Left renal cortex interstitium (tissue), 4 donors: ENCODE results near the gene EPHA10. TPM values are rescaled to one million over a fixed set of nuclear protein-coding genes. Genes with fewer than 3 reads are reported as not detected.

Source experiments
- DNase-seq, 4 donors: peaks; one replicate each; pipeline ENCODE4 v3.0.0-alpha.2; 2013; ENCODE audit warnings: low read depth in 4 of 4, low spot score in 2 of 4, missing footprints in 1 of 4
- polyA plus RNA-seq, 4 donors: library from polyadenylated mRNA; unstranded; fragments of 120-200 nt; gene quantifications; one replicate each; pipeline ENCODE4 v1.2.1, GENCODE V29; 2013; ENCODE audit not compliant: insufficient read length in 4 of 4

The EPHA10 gene
- under 1 TPM; 0.07 to 0.37 (median 0.19) TPM for polyA plus RNA-seq

GRCh38 chr1:37764888-37765441 lies at the start of gene EPHA10:
Gene EPHA10, minus strand, starts transcription at chr1:37765120. Its CDS starts 54 bp downstream, at chr1:37765066.
- no peak for DNase-seq

- no peak for DNase-seq
Observed at GRCh38 chr1:37814252-37814651, 49.3 kb upstream of the EPHA10 start.

- DNase-seq, result no peak
Observed at GRCh38 chr1:37813529-37814145, 48.7 kb upstream of the EPHA10 start.

- DNase-seq, result no peak
Observed at GRCh38 chr1:37811027-37811655, 46.2 kb upstream of the EPHA10 start.

- no peak for DNase-seq
Observed at GRCh38 chr1:37809942-37810341, 45.0 kb upstream of the EPHA10 start.

DNA sequence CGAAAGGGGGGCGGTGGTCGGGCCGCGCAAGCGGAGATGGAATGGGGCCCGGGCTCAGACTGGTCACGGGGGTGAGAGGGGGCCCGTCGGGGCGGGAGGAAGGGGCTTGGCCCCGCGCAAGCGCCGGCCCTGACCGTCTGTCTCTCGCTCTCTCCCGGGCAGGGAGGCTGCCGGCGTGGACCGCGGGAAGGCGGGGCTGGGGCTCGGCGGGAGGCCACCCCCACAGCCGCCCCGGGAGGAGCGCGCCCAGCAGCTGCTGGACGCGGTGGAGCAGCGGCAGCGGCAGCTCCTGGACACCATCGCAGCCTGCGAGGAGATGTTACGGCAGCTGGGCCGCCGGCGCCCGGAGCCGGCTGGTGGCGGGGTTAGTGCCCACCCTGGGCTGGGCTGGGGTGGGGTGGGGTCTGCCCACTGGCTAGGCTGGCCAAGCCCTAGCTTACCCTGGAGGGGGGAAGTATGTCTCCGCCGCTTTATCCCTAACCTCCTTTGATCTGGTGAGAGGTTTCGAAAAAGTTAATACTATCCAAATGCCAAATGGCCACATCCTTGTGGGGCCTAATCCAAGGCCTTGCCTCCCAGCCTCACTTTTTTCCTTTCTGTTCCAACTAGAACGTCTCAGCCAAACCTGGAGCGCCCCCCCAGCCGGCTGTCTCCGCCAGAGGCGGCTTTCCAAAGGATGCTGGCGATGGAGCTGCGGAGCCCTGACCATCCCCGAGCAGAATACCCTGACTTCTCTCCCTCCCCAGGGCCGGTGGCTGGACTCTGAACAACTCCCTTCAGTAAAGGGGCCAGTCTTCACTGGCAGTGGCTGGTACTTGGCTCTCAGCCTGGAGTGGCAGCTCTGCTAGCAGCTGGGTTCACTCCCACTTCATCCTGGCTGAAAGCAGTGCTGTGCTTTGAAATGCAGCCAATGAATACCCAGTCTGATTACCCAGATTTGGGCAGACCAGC lies 43.7 kb upstream of the EPHA10 start:
- no peak for DNase-seq

DNA sequence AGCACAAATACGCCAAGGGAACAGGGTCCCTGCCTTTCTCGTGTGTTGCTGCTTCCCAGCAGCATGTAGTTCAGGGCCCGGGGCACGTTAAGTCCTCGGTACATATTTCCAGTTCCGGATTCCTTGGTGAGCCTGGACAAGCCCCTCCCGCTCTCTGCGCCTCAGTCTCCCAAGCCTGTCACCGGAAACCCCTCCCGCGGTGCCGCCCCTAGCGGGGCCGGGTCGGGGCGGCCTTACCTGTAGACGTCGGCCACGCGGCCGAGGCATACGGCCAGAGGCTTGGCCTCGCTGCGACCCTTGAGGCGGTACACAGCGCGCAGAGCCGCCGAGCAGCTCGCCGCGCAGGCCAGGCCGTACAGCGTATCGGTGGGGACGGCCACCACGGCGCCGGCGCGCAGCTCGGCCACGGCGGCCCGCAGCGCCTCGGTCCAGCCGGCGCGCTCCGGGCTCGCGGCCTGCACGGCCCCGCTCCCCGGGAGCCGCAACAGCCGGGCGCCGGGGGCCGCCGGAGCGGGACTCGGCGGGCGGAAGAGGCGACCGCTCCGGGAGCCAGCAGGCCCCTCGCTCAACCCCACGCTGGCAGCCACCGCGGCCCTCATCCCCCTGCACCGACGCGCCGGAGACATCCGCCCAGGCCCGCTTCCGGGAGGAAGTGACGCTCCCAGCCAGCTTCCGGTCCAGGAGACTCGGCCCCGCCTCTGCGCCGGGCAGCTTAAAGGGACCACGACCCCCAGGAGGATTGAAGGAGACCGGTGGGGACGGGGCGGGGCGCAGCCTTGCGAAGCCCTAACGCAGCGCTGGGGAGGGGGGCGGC lies 42.8 kb upstream of the EPHA10 start, which contains the start of the genes C1orf122 and YRDC:
Gene C1orf122, plus strand, starts transcription at position 236 of the 814 bp plus-strand sequence. CDS start 615 bp downstream, outside the sequence.
Gene YRDC, minus strand, starts transcription at position 654 of the 814 bp plus-strand sequence. Its CDS starts 28 bp downstream, at position 626.
- peak; percentile 67 to 91 (median 84) for DNase-seq

DNA sequence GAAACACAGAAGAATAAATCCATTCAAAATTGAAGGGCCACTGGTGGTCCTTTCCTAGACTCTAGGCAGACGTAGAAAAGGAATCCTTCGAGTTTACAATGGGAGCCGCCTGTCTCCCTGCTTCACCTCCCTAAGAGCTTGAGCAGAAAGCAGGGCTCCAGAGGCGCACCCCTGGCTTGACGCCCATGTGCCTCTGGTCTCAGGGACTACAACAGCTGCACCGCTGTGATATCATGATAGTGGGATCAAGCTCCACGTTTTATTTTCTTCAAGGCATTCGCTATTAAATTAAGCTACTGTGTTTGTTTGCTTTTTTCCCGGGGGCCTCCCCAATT lies 42.3 kb upstream of the EPHA10 start:
- no peak for DNase-seq

- DNase-seq, result no peak
Observed at GRCh38 chr1:37802439-37802838, 37.5 kb upstream of the EPHA10 start.

GRCh38 chr1:37797750-37798345 lies 32.9 kb upstream of the EPHA10 start:
- DNase-seq, result no peak

GRCh38 chr1:37795340-37796125 lies 30.6 kb upstream of the EPHA10 start:
- DNase-seq, result peak in 1 of 4 donors; percentile 58

GRCh38 chr1:37794372-37795339 lies 29.7 kb upstream of the EPHA10 start:
- DNase-seq, result no peak

DNA sequence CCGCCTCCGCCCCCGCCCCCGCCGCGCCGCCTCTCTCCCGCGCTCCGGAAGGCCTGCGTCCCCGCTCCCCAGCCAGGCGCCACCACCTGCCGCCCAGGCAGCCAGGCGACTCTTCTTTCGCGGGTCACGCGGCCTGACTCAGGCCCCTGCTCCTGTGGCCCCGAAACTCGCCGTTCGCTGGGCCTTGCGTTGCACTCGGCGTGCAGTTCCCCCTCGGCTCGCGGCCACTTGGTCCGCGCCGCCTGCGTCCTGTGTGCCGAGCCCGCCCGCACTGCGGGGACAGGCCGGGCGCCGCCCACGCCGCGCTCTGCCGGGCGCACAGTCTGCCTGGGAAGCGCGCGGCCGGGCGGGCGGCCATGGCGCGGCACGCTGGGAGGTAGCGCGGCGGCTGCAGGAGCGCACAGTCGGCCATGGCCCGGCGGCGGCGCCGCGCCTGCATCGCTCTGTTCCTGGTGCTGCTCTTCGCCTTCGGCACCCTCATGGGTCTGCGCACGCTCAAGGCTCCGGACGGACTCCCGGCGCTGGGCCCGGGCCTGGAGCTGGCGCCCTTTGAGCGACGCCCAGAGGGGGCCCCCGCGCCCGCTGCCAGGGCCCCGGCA lies 29.0 kb upstream of the EPHA10 start, which contains the start of gene MANEAL:
Gene MANEAL, plus strand, starts transcription at position 75 of the 599 bp plus-strand sequence. Its CDS starts 336 bp downstream, at position 411.
- no peak for DNase-seq

- no peak for DNase-seq
Observed at GRCh38 chr1:37792943-37793686, 28.2 kb upstream of the EPHA10 start.

DNA sequence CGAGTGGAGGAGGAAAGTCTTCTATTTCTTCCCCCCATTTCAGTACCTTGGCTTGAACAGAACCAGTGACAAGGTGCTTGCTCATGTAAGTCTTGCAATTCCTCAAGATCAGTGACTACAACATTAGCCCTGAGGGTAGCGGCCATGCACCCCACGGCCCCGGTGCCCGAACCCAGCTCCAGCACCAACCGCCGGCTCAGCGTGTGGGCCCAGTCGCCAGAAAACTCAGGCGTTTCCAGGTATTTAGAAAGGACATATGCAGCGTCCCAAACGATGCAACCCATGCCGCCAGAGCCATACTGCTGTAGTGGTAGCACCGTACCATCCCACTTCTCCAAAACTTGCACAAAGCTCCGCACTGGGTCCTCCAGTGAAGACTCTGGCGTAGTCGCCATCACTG lies 17.6 kb upstream of the EPHA10 start:
- no peak for DNase-seq

DNA sequence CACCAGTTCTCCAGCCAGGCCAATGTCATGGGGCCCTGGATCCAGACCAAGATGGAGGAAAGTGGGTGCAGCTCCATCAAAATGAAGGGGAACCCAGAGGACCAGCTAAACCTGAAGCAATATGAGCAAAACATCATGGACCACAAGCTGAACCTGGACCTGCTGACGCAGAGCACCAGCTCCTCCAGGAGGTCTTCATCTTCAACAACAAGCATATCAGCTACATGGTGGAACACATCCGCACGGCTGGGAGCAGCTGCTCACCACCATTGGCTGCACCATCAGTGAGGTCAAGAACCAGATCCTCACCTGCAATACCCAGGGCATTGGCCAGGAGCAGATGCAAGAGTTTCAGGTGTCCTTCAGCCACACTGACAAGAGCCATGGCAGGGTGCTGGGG lies 13.7 kb upstream of the EPHA10 start:
- no peak for DNase-seq
